Endothelial cell of umbilical vein (primary cell): Measurements from ENCODE around the gene KRTAP4-6.

Experiments used
- EZH2 ChIP-seq: IDR thresholded peaks from 2 replicates; pipeline ENCODE4 v1.6.1; 2012; ENCODE audit warnings: borderline replicate concordance, low read depth, mild to moderate bottlenecking, moderate library complexity, low read length, inconsistent platforms; ENCODE audit not compliant: severe bottlenecking
- FOS ChIP-seq: IDR thresholded peaks from 2 replicates; pipeline ENCODE4 v1.6.1; 2011; ENCODE audit warnings: mild to moderate bottlenecking, low read length, moderate library complexity, borderline replicate concordance; ENCODE audit not compliant: insufficient read depth
- GATA2 ChIP-seq: IDR thresholded peaks from 2 replicates; pipeline ENCODE4 v1.7.0; 2011; ENCODE audit warnings: low read depth, mild to moderate bottlenecking, moderate library complexity, mixed read lengths, low read length; ENCODE audit not compliant: insufficient read length, insufficient read depth
- JUN ChIP-seq: IDR thresholded peaks from 2 replicates; pipeline ENCODE4 v1.6.1; 2011; ENCODE audit warnings: borderline replicate concordance, low read depth; ENCODE audit not compliant: insufficient read length, insufficient read depth
- MYC ChIP-seq: IDR thresholded peaks from one replicate; pipeline ENCODE4 v1.6.1; 2011; ENCODE audit warnings: mild to moderate bottlenecking, low read depth, low read length
- POLR2A ChIP-seq: IDR thresholded peaks from 2 replicates; pipeline ENCODE4 v1.6.1; 2012; ENCODE audit warnings: low read depth, mild to moderate bottlenecking, control low read depth, low read length
- TF ChIP-seq, protein P1 (sequence below), 2 donors: IDR thresholded peaks; 1 replicate in 1 of 2; 2 replicates in 1 of 2; pipeline ENCODE4 v1.5.1; 2011; ENCODE audit warnings: low read length in 2 of 2, mild to moderate bottlenecking in 2 of 2, moderate library complexity in 2 of 2, control low read depth in 1 of 2, inconsistent platforms in 1 of 2, low read depth in 1 of 2; ENCODE audit not compliant: insufficient read depth in 1 of 2; ENCODE audit errors: extremely low read depth in 1 of 2
- TF ChIP-seq, protein P2 (sequence below): IDR thresholded peaks from 2 replicates; pipeline ENCODE4 v1.6.1; 2011; ENCODE audit not compliant: insufficient read depth, insufficient read length

DNA sequence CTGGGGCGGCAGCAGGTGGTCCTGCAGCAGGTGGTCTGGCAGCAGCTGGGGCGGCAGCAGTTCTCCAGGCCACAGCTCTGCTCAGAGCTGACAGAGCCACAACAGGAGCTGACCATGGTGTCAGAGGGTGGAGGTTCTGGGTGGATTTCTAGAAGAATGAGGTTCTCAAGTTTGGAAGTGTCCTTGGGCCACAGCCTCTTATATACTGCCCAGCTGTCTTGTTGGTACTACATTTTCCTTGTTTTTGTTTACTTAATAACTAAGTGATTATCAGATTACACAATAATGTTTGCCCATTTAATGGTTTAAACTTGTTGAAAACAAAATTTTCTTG, 9.3 kb upstream of the KRTAP4-6 start, which contains the start of gene KRTAP4-5:
- TF ChIP-seq, protein P1, sequence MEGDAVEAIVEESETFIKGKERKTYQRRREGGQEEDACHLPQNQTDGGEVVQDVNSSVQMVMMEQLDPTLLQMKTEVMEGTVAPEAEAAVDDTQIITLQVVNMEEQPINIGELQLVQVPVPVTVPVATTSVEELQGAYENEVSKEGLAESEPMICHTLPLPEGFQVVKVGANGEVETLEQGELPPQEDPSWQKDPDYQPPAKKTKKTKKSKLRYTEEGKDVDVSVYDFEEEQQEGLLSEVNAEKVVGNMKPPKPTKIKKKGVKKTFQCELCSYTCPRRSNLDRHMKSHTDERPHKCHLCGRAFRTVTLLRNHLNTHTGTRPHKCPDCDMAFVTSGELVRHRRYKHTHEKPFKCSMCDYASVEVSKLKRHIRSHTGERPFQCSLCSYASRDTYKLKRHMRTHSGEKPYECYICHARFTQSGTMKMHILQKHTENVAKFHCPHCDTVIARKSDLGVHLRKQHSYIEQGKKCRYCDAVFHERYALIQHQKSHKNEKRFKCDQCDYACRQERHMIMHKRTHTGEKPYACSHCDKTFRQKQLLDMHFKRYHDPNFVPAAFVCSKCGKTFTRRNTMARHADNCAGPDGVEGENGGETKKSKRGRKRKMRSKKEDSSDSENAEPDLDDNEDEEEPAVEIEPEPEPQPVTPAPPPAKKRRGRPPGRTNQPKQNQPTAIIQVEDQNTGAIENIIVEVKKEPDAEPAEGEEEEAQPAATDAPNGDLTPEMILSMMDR (IDR thresholded peaks at IDR 0.05; ENCODE audit: extremely low read depth in 1 of 2, insufficient read depth in 1 of 2, low read depth in 1 of 2, low read length in 2 of 2), result no peak
- TF ChIP-seq POLR2A (no peak), GATA2 (no peak), EZH2 (no peak), MYC (no peak), JUN (no peak), FOS (no peak)
- TF ChIP-seq, protein P2, sequence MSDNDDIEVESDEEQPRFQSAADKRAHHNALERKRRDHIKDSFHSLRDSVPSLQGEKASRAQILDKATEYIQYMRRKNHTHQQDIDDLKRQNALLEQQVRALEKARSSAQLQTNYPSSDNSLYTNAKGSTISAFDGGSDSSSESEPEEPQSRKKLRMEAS, result no peak
